Activated T-cell treated with anti-CD3 and anti-CD28 coated beads, Interleukin-2, amount 50 U/mL, for 48 hours (primary cell): Measurements from ENCODE around the gene SCNN1A.

ENCODE experiments used
- DNase-seq, 2 experiments: peaks; one replicate each; pipeline ENCODE4 v3.0.0-alpha.2; 2020

SCNN1A gene

DNA sequence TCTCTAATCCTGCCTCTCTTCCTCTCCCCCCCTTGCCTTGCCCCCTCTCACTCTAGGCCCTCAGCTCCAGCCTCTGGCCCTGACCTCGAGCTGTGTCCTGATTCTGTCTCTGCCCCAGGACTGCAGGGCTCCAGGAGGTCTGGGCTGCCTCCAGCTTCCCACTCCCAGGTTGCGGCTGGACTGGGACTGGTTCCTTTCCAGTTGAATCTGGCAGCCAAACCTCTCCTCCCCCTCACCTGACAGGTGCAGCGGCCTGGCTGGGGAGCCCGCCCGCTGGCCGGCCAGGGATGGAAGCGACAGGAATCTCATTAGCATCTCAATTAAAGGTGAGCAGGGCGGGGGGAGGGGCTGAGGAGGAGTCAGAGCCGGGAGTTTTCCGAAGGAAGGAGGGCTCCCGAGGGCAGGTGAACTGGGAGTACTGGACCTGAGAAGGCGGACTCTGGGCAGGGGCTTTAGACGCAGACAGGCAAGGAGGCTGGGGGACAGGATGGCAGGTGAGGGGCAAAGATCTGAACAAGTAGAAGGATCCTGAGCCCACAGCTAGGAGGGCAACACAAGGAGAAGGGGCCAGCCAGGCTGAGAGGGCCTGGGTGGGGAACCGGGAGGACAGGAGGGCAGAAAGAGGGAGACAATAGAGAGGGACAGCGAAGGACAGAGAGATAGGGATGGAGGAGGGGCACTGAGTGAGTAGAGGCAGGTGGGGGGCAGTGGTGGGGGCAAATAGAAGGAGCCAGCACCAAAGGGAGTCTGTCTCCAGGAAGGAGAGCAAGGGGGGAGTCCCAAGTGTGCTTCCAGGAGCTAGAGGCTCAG, at the start of gene SCNN1A:
Gene SCNN1A (minus strand): TSS at position 295 of the 810 bp plus-strand sequence. CDS start 780 bp downstream, outside the sequence.
- no peak for DNase-seq

DNA sequence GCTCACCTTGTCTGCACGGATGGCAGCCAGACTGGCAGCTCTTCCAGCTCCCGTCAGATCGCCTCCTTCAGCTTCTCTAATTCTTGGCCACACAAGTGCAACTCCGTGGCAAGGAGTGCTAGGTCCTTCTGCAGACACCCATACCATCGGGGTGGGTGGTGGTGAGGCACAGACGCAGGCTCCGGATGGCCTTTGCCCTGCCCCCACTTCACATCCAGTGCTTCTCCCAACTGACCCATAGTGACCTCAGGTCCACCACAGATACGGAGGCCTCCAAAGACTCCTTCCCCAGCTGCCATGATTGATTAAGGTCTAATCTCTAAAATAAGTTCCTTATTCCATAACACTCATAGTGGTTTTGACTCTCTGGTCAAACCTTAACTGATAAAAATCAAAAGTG, 49.5 kb upstream of the SCNN1A start:
- no peak for DNase-seq

DNA sequence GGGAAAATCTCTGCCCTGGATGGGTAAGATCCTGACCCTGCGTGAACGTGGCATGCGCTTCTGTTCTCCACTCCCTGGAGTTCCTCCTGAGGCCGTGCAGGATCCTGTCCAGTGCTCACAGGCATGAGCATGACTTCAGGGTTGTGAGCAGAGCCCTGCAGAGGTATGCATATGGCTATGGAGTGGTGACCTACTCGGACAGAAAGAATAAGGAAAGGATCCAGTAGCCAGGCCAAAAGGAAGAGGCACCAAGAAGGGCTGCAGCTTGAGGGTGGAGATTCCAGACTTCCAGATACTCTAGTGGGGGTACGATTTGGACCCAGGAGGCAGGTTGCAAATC, 48.6 kb upstream of the SCNN1A start:
- DNase-seq = no peak

DNA sequence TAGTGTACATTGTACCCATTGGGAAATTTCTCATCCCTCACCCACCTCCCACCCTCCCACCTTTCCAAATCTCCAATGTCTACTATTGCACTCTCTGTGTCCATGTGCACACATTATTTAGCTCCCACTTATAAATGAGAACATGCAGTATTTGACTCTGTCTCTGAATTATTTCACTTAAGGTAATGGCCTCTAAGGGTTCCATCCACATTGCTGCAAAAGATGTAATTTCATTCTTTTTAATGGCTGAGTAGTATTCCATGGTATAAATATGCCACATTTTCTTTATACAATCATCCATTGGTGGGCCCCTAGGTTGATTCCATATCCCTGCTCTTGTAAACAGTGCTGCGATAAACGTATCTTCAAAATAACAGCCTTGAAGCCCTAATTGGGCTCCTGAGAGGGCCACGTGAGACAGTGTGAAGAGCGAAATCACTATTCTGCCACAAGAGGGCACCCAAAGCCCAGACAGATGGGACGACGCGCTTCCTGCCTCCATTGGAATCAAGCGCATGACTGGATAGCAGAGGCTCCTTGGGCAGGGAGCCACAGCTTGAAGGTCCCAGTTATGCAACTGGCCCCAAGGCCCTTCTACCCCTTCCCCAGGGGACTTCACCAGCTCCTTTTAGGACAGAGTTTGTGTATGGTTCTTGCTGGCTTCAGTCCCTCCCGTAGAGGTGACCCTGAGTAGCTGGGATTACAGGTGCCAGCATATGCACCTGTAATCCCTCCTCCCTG, 48.1 kb upstream of the SCNN1A start:
- DNase-seq = peak; percentile 82 to 83

DNA sequence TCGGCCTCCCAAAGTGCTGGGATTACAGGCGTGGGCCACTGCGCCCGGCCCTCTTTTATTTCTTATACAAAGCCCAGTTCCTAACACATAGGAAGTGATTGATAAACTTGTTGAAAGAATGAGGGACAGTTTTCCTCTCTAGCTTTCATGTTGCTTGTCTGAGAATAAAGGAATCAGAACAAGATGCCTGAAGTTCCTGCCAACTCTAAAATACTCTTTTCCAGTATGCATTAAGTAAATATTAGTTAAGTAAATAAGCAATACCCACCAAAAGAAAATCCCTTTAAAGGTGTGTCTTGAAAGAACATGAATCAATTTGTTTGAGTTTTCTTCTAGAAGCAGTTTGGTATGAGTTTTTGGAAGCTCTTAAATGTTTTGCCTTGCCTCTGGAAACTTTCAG, 45.0 kb upstream of the SCNN1A start:
- DNase-seq = no peak

DNA sequence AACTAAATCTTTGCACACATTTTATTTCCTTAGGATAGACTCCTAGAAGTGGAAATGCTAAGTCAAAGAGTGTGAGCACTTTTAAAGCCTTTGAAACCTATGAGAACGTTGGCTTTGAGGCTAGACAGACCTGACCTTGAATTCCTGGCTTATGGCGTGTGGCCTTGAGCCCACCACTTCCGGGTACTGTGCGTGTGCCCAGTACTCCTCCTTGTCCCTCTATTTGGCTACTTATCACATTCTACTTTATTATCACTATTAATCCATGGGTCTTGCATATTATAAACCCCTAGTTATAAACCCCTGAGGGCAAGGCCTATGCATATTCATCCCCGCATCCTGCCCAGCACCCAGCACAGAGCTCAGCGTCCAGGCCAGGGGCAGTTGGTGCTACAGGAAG, 43.4 kb upstream of the SCNN1A start:
- DNase-seq = no peak

DNA sequence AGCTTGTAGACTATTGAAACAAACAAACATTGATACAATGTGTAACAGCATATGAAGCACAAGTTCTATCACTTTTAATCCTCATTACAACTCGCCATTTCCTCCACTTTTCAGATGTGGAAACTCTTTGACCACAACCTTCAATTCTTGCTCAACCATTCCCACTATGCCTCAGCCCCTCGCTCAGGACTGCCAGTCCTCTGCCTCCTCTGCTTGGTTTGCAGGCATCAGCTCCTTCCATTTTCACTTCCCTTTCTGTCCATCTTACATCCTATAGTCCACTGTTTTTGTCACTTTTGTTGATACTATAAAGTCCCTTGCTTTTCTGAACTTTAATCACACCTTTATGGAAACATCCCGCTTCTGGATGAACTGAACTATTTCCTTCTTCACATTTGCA, 41.2 kb upstream of the SCNN1A start:
- no peak for DNase-seq

DNA sequence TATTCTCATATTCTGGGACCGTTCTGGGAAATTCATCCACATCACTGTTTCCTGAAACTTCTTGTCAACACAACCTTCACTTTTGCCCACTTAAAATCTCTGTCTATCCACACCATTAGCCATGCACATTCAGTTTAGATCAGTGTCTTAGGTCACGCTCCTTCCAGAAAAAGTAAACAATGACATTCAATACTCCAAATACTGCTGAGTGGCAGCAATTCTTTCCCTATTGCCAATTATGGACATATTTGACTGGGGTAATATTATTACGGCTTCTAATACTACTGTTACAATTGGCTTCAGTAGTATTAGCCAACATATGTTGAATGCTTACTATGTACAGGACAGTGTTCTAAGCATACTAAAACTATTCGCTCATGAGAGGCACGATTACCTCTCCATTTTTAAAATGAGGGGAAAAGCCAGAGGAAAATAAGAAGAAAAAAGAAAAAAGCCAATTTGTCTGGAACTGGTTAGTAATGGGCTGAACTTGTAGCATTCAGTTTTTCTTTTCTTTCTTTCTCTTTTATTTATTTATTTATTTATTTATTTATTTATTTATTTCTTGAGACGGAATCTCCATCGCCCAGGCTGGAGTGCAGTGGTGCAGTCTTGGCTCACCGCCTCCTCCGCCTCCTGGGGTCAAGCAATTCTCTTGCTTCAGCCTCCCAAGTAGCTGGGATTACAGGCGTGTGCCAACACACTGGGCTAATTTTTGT, 32.0 kb upstream of the SCNN1A start:
- DNase-seq = no peak

DNA sequence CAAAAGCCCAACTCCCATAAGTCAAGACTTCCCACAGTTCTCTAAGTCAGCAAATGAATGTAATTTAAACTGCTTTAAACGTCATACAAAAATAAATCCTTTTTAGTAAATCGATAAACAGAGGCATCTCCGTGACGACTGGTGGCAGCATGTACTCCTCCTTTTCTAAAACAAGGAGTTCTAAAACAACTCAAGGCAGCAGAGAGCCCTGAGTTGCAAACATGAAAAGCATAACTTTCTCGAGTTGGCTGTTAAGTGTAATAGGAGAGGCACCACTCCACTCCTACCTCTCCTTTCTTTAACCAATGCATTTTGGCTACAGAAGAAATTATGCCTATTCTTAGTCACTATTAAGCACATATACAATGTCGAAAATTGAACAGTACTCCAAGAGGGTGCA, 30.6 kb upstream of the SCNN1A start:
- no peak for DNase-seq

DNA sequence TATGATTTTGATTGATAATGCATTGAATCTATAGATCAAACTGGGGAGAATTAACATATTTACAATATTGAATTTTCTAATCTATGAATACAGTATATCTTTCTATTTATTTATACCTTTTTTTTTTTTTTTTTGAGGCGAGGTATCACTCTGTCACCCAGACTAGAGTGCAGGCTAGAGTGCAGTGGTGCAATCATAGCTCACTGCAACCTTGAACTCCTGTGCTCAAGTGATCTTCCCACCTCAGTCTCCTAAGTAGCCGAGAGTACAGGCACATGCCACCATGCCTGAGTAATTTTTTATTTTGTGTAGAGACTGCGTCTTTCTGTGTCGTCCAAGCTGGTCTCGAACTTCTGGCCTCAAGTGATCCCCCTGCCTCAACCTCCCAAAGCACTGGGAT, 29.0 kb upstream of the SCNN1A start:
- no peak for DNase-seq

DNA sequence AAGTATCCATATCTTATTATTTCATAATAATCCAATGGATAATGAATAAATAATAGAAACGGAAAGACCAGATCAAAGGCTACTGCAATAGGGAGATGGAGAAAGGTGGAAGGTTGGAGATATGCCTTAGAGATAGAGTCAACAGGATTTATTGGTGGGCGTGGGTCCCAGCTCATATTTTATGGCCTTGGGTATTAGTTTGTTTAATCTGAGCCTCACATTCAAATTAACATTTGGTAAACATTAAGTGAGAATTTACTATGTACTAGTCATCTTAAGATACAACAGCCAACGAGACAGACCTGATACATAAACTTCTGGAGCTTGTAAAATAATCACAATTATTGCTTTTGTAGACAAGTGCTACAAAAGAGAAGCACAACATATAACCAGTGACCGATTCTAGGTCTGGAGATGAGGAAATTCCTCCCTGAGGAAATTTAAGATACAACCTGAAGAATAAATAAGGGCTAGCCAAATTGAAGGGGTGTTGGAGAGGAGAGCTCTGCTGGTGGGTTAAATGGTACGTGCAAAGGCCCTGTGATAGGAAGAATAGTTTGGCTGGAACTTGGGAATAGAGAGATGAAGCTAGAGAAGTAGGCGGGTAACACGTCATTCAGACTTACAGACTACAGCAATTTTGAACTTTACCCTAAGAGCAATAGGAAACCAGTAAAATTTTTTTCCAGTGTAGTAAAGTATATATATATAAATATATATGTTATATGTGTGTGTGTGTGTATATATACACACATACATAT, 24.7 kb upstream of the SCNN1A start:
- no peak for DNase-seq

DNA sequence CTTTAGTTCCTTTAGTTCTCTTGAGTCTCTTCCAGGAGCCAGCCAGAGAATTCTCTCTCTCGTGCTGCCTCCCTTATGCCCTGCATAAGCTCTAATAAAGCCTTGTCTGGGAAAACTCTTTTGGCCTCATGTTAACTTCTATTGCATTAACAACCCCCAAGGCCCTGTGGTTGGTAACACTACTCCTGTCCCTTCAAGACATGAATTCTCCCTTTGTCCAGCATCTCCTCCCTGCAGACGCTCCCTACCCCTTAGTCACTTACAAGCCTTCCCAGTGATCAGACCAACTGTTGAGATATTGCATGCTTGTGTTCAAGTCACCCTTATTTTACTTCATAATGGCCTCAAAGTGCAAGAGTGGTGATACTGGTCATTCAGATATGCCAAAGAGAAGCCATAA, 20.7 kb upstream of the SCNN1A start:
- no peak for DNase-seq

DNA sequence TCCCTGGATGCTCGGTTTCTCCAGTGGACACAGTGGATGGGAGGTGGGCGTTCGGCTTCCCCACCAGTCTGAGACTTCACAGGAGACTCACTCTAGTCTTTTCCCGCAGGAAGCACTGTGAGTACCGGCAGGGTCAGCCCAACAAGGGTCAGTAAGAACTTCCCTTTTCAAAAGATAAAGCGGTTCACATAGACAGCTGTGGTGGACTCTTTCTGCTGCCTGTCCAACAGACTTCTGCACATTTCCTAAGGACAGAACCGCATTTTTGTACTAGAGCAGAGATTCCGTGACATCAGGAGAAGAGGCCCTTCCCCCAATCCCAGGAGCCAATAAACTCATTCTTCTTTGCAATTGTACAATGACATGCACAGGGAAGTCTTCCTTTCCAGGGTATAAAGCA, 19.0 kb upstream of the SCNN1A start:
- no peak for DNase-seq

DNA sequence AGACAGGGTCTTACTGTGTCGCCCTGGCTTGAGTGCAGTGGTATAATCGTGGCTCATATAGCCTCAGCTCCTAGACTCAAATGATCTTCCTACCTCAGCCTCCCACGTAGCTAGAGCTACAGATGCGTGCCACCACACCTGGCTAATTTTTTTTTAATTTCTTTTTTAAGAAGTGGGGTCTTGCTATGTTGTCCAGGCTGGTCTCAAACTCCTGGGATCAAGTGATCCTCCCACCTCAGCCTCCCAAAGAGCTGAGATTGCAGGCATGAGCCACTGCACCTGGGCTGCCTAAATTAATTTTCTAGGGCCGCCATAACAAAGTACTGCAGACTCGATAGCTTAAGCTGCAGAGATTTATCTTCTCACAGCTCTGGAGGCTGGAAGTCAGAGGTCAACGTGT, 17.7 kb upstream of the SCNN1A start:
- DNase-seq = no peak

DNA sequence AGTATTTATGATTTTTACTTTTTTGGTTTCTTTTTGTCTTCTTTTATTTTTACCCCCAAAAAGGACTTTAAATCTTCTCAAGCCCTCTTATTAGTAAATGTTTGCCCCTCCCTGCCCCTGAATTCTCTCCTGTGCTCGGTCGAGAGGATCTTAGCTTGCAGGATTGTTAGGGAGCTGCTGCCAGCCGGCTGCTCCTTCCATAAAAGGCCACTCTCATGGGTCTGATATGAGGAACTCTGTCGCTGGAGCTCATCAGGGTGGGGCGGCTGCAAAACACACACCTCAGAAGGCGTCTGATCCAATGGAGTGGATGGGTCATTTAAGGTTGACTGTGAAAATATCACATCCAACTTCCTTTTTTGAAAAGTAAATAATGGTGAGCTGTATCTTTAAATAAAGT, 17.1 kb upstream of the SCNN1A start:
- DNase-seq = no peak

DNA sequence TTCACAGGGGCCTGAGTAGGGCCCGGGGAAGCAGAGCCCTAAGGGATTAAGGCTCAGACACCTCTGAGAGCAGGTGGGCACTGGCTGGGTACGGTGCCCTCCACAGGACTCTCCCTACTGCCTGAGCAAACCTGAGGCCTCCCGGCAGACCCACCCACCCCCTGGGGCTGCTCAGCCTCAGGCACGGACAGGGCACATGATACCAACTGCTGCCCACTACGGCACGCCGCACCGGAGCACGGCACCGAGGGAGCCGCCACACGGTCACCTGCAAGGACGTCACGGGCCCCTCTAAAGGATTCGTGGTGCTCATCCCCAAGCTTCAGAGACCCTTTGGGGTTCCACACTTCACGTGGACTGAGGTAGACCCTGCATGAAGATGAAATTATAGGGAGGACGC, 15.7 kb upstream of the SCNN1A start:
- DNase-seq = no peak

DNA sequence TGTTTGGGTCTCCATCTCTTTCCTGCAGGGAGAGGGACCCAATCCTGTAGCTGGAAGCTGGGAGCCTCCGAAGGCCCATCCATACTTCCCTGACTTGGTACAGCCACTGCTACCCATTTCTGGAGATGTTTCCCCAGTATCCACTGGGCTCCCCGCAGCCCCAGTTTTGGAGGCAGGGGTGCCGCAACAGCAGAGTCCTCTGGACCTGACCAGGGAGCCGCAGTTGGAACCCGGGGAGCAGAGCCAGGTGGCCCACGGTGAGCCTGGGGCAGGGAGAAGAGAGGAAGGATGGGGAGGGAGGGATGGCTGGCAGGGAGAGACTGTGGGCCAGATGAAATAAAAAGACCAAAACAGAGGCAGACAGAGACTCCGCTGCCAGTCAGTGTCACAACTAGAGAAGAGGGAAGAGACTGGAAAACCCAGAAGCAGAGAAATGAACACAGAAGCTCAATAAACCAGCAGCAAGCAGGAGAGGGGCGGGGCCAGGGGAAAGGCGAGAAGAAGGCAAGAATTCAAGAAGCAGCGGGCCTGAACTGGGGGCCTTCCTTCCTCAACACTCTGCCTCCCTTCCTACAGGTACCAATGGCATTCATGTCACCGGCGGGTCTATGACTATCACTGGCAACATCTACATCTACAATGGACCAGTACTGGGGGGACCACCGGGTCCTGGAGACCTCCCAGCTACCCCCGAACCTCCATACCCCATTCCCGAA, 14.9 kb upstream of the SCNN1A start:
- DNase-seq = no peak

DNA sequence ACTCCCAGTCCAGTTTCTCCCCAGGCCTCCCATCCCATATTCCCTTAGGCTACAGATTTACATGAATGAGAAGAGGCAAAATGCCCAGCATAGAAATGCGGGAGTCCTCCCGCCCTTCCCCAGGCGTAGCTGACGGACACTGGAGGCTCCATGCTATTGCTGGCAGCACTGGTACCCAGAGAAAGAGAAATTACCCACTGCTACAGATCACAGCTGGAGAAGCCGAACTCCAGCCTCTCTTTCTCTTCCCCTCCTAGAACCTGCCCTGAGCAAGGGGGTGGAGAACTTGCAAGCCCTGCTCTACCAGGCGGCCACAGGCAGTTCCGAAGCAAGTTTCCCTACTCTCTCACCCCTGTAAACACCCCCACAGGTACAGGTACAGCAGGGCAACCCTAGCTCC, 12.2 kb upstream of the SCNN1A start:
- no peak for DNase-seq

DNA sequence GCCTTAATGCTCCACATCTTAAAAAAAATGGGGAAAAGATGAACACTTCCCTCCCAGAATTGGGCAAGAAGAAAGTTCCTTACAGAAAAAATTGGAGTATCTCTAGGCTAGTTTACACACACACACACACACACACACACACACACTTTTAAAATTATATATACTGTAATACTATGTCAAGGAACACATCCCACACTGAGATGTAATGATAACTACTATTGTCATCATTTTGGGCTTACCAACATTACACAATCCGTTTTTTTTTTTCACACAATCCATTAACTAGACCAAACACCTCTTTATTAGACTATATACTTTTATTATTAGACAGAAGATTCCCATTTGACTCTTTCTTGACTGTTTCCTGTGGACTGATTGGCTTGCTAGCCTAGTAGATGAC, 11.1 kb upstream of the SCNN1A start:
- no peak for DNase-seq

DNA sequence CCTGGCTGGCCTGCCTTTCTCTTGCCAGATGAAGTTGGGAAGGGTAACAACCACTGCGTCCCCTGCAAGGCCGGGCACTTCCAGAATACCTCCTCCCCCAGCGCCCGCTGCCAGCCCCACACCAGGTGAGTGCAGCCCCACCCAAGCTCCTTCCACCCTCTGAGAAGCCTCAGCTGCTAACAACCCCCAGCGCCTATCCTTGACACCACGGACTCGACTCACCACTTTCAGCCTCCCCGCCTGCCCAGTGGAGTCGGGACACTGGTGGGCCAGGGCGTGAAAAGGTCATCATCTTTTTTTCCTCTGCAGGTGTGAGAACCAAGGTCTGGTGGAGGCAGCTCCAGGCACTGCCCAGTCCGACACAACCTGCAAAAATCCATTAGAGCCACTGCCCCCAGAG, 10.7 kb upstream of the SCNN1A start:
- DNase-seq = no peak

DNA sequence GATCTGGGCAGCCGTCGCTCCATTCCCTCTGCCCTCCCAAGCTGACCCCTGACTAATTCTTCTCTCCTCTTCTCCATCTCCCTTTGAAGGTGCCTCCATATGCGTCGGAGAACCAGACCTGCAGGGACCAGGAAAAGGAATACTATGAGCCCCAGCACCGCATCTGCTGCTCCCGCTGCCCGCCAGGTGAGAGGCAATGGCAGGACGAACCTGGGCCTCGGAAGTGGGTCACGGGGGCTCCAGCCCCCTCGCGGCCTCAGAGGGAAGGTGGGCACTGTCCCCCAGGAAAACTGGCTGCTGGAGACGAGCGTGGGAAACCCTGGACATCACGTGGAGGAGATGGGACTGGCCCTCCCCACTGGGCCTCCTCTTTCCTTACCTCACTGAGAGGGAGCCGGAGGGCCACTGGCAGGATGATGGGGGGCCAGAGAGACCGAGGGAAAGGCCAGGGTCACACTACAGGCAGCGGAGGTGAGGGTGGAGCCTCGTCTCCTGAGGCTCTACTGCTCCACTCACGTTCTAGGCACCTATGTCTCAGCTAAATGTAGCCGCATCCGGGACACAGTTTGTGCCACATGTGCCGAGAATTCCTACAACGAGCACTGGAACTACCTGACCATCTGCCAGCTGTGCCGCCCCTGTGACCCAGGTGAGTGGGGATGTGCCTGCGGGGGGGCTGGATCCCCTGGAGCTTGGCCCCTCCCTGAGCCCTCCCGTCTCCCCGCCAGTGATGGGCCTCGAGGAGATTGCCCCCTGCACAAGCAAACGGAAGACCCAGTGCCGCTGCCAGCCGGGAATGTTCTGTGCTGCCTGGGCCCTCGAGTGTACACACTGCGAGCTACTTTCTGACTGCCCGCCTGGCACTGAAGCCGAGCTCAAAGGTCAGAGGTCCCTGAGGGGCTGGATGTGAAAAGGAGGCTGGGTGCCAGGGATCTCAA, 9.4 kb upstream of the SCNN1A start:
- no peak for DNase-seq
